ENCODE measurements around the gene RP9. TPM values are rescaled to one million over a fixed set of nuclear protein-coding genes. Genes with fewer than 3 reads are reported as not detected.

Gene RP9
- total RNA-seq, 2 donors from 2014 or later: 15.0 to 18.0 TPM

GRCh38 chr7:33118383-33118782, 9.2 kb upstream of the RP9 start:
- H3K27ac ChIP-seq (ENCODE audit: low read depth, low read length): no peak overlapping the region
- Mint-ChIP-seq H3K4me1 (no peaks in the 10 kb centered on the region), H3K36me3 (ENCODE audit: low read depth) (peaks cover 2% of the 10 kb centered on the region), H3K9me3 (peaks cover 14% of the 10 kb centered on the region), H3K27ac (no peak overlapping the region), H3K4me3 (no peak overlapping the region), H3K27me3 (ENCODE audit: insufficient read depth) (peaks cover 31% of the 10 kb centered on the region)
- TF ChIP-seq CTCF (conservative IDR thresholded peaks at IDR 0.05): no peak
- H3K4me1 ChIP-seq (ENCODE audit: control insufficient read depth, insufficient read depth, low read length): no peaks in the 10 kb centered on the region
- DNase-seq: no peak
- peaks cover 7% of the 10 kb centered on the region for H3K9me3 ChIP-seq (ENCODE audit: control insufficient read depth, low read length)
- H3K36me3 ChIP-seq (ENCODE audit: control insufficient read depth, insufficient read depth, low read length): no peaks in the 10 kb centered on the region
- H3K27me3 ChIP-seq (ENCODE audit: control insufficient read depth, insufficient read depth, low read length, poor library complexity, severe bottlenecking): no peaks in the 10 kb centered on the region
- H3K4me3 ChIP-seq (ENCODE audit: low read length): no peak overlapping the region
- H3K9ac ChIP-seq (ENCODE audit: extremely low read depth, low read length, poor library complexity, severe bottlenecking): no peak overlapping the region
- 93% methylated on average over 3 of the region's 3 CpGs; no CpG with 5 or more reads in 1 of the 2 experiments for WGBS, 2 experiments (ENCODE audit: insufficient coverage in 1 of 2, insufficient read length in 1 of 2)

- H3K36me3 Mint-ChIP-seq (ENCODE audit: low read depth): peaks cover 2% of the 10 kb centered on the region
- H3K4me1 Mint-ChIP-seq: peaks cover 10% of the 10 kb centered on the region
- no peak overlapping the region for H3K4me3 Mint-ChIP-seq
These were observed 5.8 kb upstream of the RP9 start for GRCh38 chr7:33114976-33115375.

GRCh38 chr7:33111614-33112013, 2.4 kb upstream of the RP9 start:
- Histone ChIP-seq H3K36me3 (ENCODE audit: control insufficient read depth, insufficient read depth, low read length) (no peaks in the 10 kb centered on the region), H3K27ac (ENCODE audit: low read depth, low read length) (no peak overlapping the region), H3K4me1 (ENCODE audit: control insufficient read depth, insufficient read depth, low read length) (peaks cover 7% of the 10 kb centered on the region), H3K27me3 (ENCODE audit: control insufficient read depth, insufficient read depth, low read length, poor library complexity, severe bottlenecking) (no peaks in the 10 kb centered on the region), H3K9me3 (ENCODE audit: control insufficient read depth, low read length) (no peaks in the 10 kb centered on the region), H3K4me3 (ENCODE audit: low read length) (no peak overlapping the region), H3K9ac (ENCODE audit: extremely low read depth, low read length, poor library complexity, severe bottlenecking) (no peak overlapping the region)
- H3K27ac Mint-ChIP-seq: no peak overlapping the region
- TF ChIP-seq CTCF (conservative IDR thresholded peaks at IDR 0.05): no peak
- H3K36me3 Mint-ChIP-seq (ENCODE audit: low read depth): no peaks in the 10 kb centered on the region
- H3K4me3 Mint-ChIP-seq: no peak overlapping the region
- 79 to 89% methylated on average over 1 to 3 of the region's 3 CpGs for WGBS, 2 experiments (ENCODE audit: insufficient coverage in 1 of 2, insufficient read length in 1 of 2)
- H3K27me3 Mint-ChIP-seq (ENCODE audit: insufficient read depth): peaks cover 20% of the 10 kb centered on the region
- H3K9me3 Mint-ChIP-seq: no peaks in the 10 kb centered on the region
- DNase-seq: no peak
- peaks cover 26% of the 10 kb centered on the region for H3K4me1 Mint-ChIP-seq

More at GRCh38 chr7:33114976-33115375, 5.8 kb upstream of the RP9 start:
- Histone ChIP-seq H3K36me3 (ENCODE audit: control insufficient read depth, insufficient read depth, low read length) (no peaks in the 10 kb centered on the region), H3K4me1 (ENCODE audit: control insufficient read depth, insufficient read depth, low read length) (peaks cover 7% of the 10 kb centered on the region), H3K27me3 (ENCODE audit: control insufficient read depth, insufficient read depth, low read length, poor library complexity, severe bottlenecking) (no peaks in the 10 kb centered on the region), H3K9ac (ENCODE audit: extremely low read depth, low read length, poor library complexity, severe bottlenecking) (no peak overlapping the region), H3K4me3 (ENCODE audit: low read length) (no peak overlapping the region), H3K9me3 (ENCODE audit: control insufficient read depth, low read length) (peaks cover 7% of the 10 kb centered on the region), H3K27ac (ENCODE audit: low read depth, low read length) (no peak overlapping the region)
- Mint-ChIP-seq H3K27me3 (ENCODE audit: insufficient read depth) (peaks cover 38% of the 10 kb centered on the region), H3K27ac (no peak overlapping the region), H3K9me3 (peaks cover 14% of the 10 kb centered on the region)
- DNase-seq: no peak
- no peak for TF ChIP-seq CTCF (conservative IDR thresholded peaks at IDR 0.05)

Measured in endodermal cell (in vitro differentiated cells).